ENCODE measurements around the gene MED25.

DNA sequence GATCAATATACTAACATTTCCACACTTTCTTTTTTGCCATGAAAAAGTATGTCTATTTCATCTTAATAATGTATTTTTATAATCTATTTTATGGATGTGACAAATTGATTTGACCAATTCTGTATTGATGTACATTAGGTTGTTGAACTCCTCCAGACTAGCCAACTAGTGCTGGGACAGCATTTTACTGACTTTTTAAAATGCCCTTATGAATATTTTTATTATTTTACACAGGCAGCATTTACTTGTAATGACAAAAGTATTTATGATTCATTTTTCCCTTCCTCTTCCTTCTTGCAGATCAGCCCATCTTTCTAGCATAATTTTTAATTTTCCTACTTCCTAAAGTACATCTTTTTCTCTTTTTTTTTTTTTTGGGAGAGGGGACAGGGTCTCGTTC is 4.1 kb upstream of the MED25 start:
- TF ChIP-seq POLR2AphosphoS5 (IDR thresholded peaks at IDR 0.05; ENCODE audit: low read depth, low read length) (no peak), SP1 (IDR thresholded peaks at IDR 0.05; ENCODE audit: low read depth, low read length) (no peak), YY1 (IDR thresholded peaks at IDR 0.05; ENCODE audit: low read depth, low read length) (no peak)
- TF ChIP-seq, protein P1, sequence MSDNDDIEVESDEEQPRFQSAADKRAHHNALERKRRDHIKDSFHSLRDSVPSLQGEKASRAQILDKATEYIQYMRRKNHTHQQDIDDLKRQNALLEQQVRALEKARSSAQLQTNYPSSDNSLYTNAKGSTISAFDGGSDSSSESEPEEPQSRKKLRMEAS (IDR thresholded peaks at IDR 0.05): no peak
